ENCODE data around the gene KLF12. TPM values are rescaled to one million over a fixed set of nuclear protein-coding genes. Genes with fewer than 3 reads are reported as not detected.

Gene KLF12
- total and polyA plus RNA-seq, 2 experiments from 2014 or later: 5.1 to 13.9 TPM

GRCh38 chr13:74132776-74133656, 1.2 kb downstream of the KLF12 start:
- H3K79me2 ChIP-seq: peaks cover 44% of the 10 kb centered on the region
- peak overlapping the region; percentile 98 for H3K27ac ChIP-seq
- TF ChIP-seq EZH2phosphoT487 (IDR thresholded peaks at IDR 0.05; ENCODE audit: low read depth, severe bottlenecking, unreplicated experiment) (no peak), CTCF (IDR thresholded peaks at IDR 0.05; ENCODE audit: poor library complexity) (no peak), EZH2 (IDR thresholded peaks at IDR 0.05; ENCODE audit: borderline replicate concordance) (no peak)
- WGBS (ENCODE audit: low lambda C conversion rate, missing lambda C conversion rate): 3% methylated on average over 34 of the region's 34 CpGs
- H3K27me3 ChIP-seq: no peaks in the 10 kb centered on the region
- peak overlapping the region; percentile 93 for H3K4me3 ChIP-seq
- no peaks in the 10 kb centered on the region for H4K20me1 ChIP-seq (ENCODE audit: insufficient read depth, poor library complexity, severe bottlenecking)
- H2AFZ ChIP-seq: peak overlapping the region; percentile 95
- H3K9me3 ChIP-seq (ENCODE audit: low read depth): no peaks in the 10 kb centered on the region
- no peaks in the 10 kb centered on the region for H3K36me3 ChIP-seq (replicated peaks; ENCODE audit: insufficient read depth, low read depth)
- DNase-seq (ENCODE audit: low spot score): peak; percentile 45
- H3K4me2 ChIP-seq: peak overlapping the region; percentile 95
- no peaks in the 10 kb centered on the region for H3K9me2 ChIP-seq (replicated peaks; ENCODE audit: insufficient read depth)
- H3K4me1 ChIP-seq (ENCODE audit: insufficient read depth): peaks cover 12% of the 10 kb centered on the region

- no peaks in the 10 kb centered on the region for H3K9me3 ChIP-seq (ENCODE audit: low read depth)
- H3K27ac ChIP-seq: peak overlapping the region; percentile 98
- H3K79me2 ChIP-seq: peaks cover 51% of the 10 kb centered on the region
- WGBS (ENCODE audit: low lambda C conversion rate, missing lambda C conversion rate): 5% methylated on average over 17 of the region's 17 CpGs
- no peaks in the 10 kb centered on the region for H3K9me2 ChIP-seq (replicated peaks; ENCODE audit: insufficient read depth)
- H3K27me3 ChIP-seq: no peaks in the 10 kb centered on the region
- TF ChIP-seq EZH2 (IDR thresholded peaks at IDR 0.05; ENCODE audit: borderline replicate concordance) (no peak), EZH2phosphoT487 (IDR thresholded peaks at IDR 0.05; ENCODE audit: low read depth, severe bottlenecking, unreplicated experiment) (no peak), CTCF (IDR thresholded peaks at IDR 0.05; ENCODE audit: poor library complexity) (no peak)
- peak overlapping the region; percentile 95 for H2AFZ ChIP-seq
- H4K20me1 ChIP-seq (ENCODE audit: insufficient read depth, poor library complexity, severe bottlenecking): no peaks in the 10 kb centered on the region
- DNase-seq (ENCODE audit: low spot score): peak; percentile 19
- H3K4me3 ChIP-seq: peak overlapping the region; percentile 93
- H3K4me2 ChIP-seq: peak overlapping the region; percentile 95
- H3K4me1 ChIP-seq (ENCODE audit: insufficient read depth): peaks cover 12% of the 10 kb centered on the region
- H3K36me3 ChIP-seq (replicated peaks; ENCODE audit: insufficient read depth, low read depth): no peaks in the 10 kb centered on the region
These were observed 1.9 kb downstream of the KLF12 start for GRCh38 chr13:74132152-74132775.

DNA sequence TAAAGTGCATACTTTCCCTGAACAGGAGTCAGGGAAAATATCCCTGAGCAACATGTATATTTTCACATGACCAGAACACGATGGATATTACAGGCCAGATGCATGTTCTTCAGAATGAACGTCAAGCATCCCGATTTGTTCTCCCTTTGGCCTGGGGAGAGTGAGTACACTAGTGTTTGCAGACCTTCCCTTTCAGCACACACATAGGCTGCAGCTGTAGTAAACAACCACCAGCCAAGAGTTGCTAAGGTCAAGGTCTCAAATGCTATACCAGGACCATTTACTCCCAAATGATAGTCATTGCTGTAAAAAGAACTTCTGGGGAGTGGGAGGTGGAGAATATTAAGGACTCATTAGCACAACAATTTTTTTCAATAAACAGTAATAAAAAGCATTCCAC, 3.0 kb downstream of the KLF12 start:
- Histone ChIP-seq H3K9me3 (ENCODE audit: low read depth) (no peaks in the 10 kb centered on the region), H3K79me2 (peaks cover 61% of the 10 kb centered on the region), H3K36me3 (replicated peaks; ENCODE audit: insufficient read depth, low read depth) (no peaks in the 10 kb centered on the region), H3K4me1 (ENCODE audit: insufficient read depth) (peaks cover 5% of the 10 kb centered on the region), H3K9me2 (replicated peaks; ENCODE audit: insufficient read depth) (no peaks in the 10 kb centered on the region), H4K20me1 (ENCODE audit: insufficient read depth, poor library complexity, severe bottlenecking) (no peaks in the 10 kb centered on the region), H3K4me2 (peak overlapping the region; percentile 95), H3K4me3 (no peak overlapping the region), H3K27me3 (no peaks in the 10 kb centered on the region), H2AFZ (no peak overlapping the region), H3K27ac (no peak overlapping the region)
- WGBS (ENCODE audit: low lambda C conversion rate, missing lambda C conversion rate): 49% methylated on average over 3 of the region's 3 CpGs
- DNase-seq (ENCODE audit: low spot score): no peak
- no peak for TF ChIP-seq CTCF (IDR thresholded peaks at IDR 0.05; ENCODE audit: poor library complexity)
- no peak for TF ChIP-seq EZH2 (IDR thresholded peaks at IDR 0.05; ENCODE audit: borderline replicate concordance)
- TF ChIP-seq EZH2phosphoT487 (IDR thresholded peaks at IDR 0.05; ENCODE audit: low read depth, severe bottlenecking, unreplicated experiment): no peak
